GM19455 (cell line): Measurements from ENCODE around the gene KIF11.

Experiments used
- ATAC-seq: cut with Tn5 transposase; IDR thresholded peaks from one replicate; pipeline ENCODE4 v1.9.1; 2021; ENCODE audit not compliant: unreplicated experiment

The KIF11 gene

GRCh38 chr10:92677708-92678107 is 84.8 kb downstream of the KIF11 start:
- no peak for ATAC-seq

DNA sequence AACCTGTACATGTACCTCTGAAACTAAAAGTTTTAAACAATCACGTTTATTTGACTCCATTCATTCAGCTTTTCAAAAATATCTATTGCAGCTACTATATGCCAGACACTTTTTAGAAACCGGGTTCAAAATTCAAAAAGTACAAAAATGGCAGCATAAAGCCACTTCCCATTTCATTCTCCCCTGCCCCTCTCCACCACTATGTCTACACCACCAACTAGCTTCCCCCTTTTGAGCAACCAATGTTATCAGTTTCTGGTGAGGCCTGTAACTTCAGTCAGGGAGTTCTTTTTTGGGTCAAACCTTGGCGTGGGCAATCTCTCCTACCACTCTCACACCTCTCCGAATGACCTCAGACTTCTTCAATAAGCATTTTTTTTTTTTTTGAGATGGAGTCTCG is 85.3 kb downstream of the KIF11 start:
- ATAC-seq = no peak

GRCh38 chr10:92681306-92681834 is 88.4 kb downstream of the KIF11 start:
- ATAC-seq = no peak

GRCh38 chr10:92688573-92688926 is 95.6 kb downstream of the KIF11 start:
- no peak for ATAC-seq

GRCh38 chr10:92688927-92689662 is 96.2 kb downstream of the KIF11 start:
- ATAC-seq = peak; percentile 22

- peak; percentile 53 for ATAC-seq
These were observed 96.8 kb downstream of the KIF11 start, which contains the start of gene HHEX for GRCh38 chr10:92689663-92690210. Gene HHEX (plus strand): TSS chr10:92689955. CDS start chr10:92689987, 32 bp downstream.

GRCh38 chr10:92690211-92690914 is 97.4 kb downstream of the KIF11 start:
- ATAC-seq = no peak

GRCh38 chr10:92690915-92691590 is 98.1 kb downstream of the KIF11 start:
- no peak for ATAC-seq

DNA sequence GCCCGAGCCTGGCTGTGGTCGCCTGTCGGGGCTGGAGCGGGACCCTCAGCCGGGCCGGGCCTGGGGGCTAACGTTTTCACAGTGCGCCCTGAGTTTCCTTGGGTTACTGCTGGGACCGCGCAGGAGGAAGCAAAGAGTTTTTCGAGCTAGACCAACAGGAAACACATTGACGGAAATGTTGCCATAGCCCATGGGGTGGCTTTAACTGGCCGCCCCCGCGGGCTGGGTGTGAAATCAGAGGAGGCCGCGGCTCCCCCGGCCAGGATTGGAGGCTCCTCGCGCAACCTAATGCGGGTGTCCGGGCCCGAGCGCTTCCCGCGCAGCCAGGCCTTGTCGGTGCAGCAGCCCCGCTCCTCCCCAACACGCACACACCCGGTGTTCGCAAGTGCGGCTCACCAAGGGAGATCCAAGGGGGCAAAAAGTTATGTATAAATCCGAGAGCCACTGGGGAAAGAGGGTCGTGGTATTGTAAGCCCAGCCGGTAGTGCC is 98.7 kb downstream of the KIF11 start:
- no peak for ATAC-seq

- no peak for ATAC-seq
These were observed 99.2 kb downstream of the KIF11 start for GRCh38 chr10:92692080-92692671.

- ATAC-seq = no peak
These were observed 100.0 kb downstream of the KIF11 start for GRCh38 chr10:92692697-92693533.

DNA sequence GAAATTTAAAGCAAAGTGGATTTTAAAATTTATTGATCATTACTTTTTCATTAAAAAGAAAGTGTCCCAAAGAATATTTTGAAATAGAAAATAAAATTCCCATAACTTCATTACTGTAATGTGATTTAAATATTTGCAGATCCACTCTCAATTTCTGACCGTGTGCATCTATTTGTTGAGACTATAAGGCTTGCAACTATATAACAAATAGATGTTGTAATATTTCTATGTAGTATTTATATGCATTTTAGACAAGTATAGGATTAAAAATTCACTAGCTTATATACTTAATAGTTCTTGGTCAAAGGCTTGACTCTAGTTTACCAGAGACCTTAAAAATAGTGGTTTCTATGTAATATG is 100.6 kb downstream of the KIF11 start:
- no peak for ATAC-seq

GRCh38 chr10:92695679-92696605 is 103.0 kb downstream of the KIF11 start:
- ATAC-seq = no peak

DNA sequence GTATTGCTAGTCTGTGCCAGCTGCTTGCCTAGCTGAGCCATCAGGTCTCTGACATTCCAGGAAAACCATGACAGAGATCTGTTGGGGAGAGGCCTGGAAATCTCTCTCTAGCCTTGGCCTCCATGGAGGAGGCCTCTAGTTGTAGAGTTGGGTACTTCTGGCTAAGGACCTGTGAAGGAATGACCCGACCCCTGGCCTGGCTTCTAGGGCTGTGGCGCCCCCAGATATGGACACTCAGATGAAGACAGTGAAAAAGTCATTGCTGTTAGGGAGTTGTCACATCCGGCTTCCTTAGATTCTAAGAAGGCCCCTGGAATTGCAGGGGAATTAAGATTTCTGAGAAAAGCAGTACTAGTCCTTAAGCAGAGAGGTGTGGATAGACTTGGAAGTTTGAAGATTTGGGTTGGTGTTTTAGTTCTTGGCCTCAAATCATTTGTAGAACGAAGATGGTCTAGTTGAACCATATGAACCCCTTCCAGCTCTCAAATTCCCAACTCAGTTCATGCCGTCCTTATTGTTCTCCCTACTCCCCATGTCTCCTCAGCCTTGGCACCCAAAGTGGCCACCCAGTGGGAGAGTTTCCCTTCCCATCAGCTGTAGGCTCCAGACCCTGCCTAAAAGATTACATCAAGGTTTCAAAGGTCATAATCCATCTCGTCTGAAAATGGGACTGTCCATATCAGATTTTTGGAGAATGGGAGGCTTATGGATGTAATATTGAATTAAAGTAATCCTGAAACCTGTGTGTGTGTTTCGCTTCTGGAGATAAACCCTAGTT is 103.9 kb downstream of the KIF11 start:
- ATAC-seq = no peak

DNA sequence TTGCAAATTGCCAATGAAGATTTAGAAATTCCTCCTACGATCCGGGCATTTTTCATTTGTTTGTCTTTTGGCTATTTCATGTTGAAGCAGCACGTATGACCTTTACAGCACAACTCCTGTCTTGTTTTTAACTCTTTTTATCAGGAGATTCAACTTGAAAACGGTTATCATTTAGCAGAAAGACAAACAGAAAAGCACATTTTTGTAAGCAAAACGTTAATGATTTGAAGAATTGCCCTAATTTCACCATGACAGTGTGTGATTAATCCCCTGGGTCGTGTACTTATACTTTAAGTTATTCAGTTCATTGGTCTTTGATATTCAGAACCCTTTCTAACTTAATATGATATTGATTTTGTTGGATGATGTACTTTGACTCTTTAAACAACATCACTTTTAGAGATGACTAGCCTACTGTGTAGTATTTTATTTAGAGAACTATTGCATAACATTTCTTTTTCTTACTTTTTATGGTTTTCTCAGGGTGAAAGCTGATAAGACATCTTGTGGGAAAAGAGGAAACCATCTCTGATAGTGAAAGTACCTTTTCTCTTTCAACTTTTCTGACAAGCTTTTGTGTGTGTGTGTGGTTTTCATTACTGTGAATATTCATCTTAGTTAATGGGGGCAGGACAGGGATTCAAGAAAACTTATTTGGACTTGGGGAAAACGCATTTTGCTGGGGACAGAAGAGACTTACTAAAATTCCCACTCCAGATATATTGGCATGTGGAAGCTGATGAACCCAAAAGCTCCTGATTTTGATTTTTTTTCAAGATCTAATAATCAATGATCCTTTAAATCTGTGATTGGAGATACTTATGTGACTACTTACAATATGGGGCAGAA is 105.0 kb downstream of the KIF11 start:
- ATAC-seq = no peak

GRCh38 chr10:92699193-92699517 is 106.2 kb downstream of the KIF11 start:
- ATAC-seq = no peak
